K562 (cell line): ENCODE measurements around the gene TMEM88. TPM values are rescaled to one million over a fixed set of nuclear protein-coding genes. Genes with fewer than 3 reads are reported as not detected.

ENCODE experiments used
- FOXJ2 ChIP-seq: fragments of 200-800 bp; sonication (Bioruptor generic); IDR thresholded peaks from 2 replicates; pipeline ENCODE4 v1.6.1; 2016; ENCODE audit warnings: missing genetic modification characterization, missing compliant biosample characterization
- HOXB6 ChIP-seq: fragments of 250-450 bp; sonication (Bioruptor Pico); IDR thresholded peaks from 2 replicates; pipeline ENCODE4 v1.5.1; 2022; ENCODE audit warnings: mild to moderate bottlenecking, borderline replicate concordance
- NCOR1 ChIP-seq: fragments of 450-650 bp; IDR thresholded peaks from 2 replicates; pipeline ENCODE4 v1.6.1; 2016; ENCODE audit warnings: mild to moderate bottlenecking, moderate library complexity
- POLR2AphosphoS5 ChIP-seq: IDR thresholded peaks from 2 replicates; pipeline ENCODE4 v1.6.1; 2011; ENCODE audit warnings: mild to moderate bottlenecking, low read depth, low read length, moderate library complexity; ENCODE audit not compliant: control insufficient read depth, insufficient read depth
- POLR2G ChIP-seq: fragments of 200-400 bp; formaldehyde crosslinking; IDR thresholded peaks from 2 replicates; pipeline ENCODE4 v1.6.1; 2017; ENCODE audit warnings: low read depth, mild to moderate bottlenecking, antibody characterized with exemption, low read length, moderate library complexity
- TFAM ChIP-seq: fragments of 250-450 bp; sonication (Bioruptor Pico); conservative IDR thresholded peaks from 2 replicates; pipeline ENCODE4 v1.5.0; 2021; ENCODE audit warnings: mild to moderate bottlenecking, moderate library complexity
- ZMIZ1 ChIP-seq, 2 experiments: fragments of 150-350 bp in 1 of 2; IDR thresholded peaks; 2 replicates each; pipeline ENCODE4 v1.6.1; 2012 to 2016; ENCODE audit warnings: low read depth in 2 of 2, low read length in 2 of 2, mild to moderate bottlenecking in 1 of 2, moderate library complexity in 1 of 2
- ZNF407 ChIP-seq: fragments of 450-650 bp; IDR thresholded peaks from 2 replicates; pipeline ENCODE4 v1.6.1; 2016; ENCODE audit warnings: low read depth
- ZNF717 ChIP-seq: fragments of 250-450 bp; sonication (Bioruptor Pico); IDR thresholded peaks from 2 replicates; pipeline ENCODE4 v1.5.0; 2021
- polyA plus RNA-seq, 8 experiments: library from polyadenylated mRNA; depleted of rRNA in 4 of 8; stranded (reverse) in 5 of 8; unstranded in 3 of 8; fragments of >200 nt; fragmentation: Nextera tagmentation in 2 of 8; fragmentation: Illumina TruSeq in 1 of 8; extraction: Ambion mirVana in 2 of 8; extraction: Trizol in 1 of 8; gene quantifications; 2 replicates each; pipeline versions ENCODE4 v1.2.1 to v1.2.3, GENCODE V29; 2011 to 2014; ENCODE audit warnings: inconsistent platforms in 1 of 8, missing spikeins in 1 of 8
- total RNA-seq, 7 experiments: library from RNA; depleted of rRNA in 6 of 7; stranded (reverse); fragments of >200 nt in 6 of 7; fragmentation: Illumina TruSeq in 2 of 7; extraction: Trizol in 2 of 7; gene quantifications; 2 replicates each; pipeline versions ENCODE4 v1.2.1 to v1.2.3, GENCODE V29; 2011 to 2021; ENCODE audit warnings: low replicate concordance in 1 of 7

The TMEM88 gene
- total and polyA plus RNA-seq, 9 of the 15 experiments (the other 6 are each of a cell fraction or from before 2014, with no cell fraction given): 0.10 to 1.4 (median 0.36) TPM; not detected in 3

DNA sequence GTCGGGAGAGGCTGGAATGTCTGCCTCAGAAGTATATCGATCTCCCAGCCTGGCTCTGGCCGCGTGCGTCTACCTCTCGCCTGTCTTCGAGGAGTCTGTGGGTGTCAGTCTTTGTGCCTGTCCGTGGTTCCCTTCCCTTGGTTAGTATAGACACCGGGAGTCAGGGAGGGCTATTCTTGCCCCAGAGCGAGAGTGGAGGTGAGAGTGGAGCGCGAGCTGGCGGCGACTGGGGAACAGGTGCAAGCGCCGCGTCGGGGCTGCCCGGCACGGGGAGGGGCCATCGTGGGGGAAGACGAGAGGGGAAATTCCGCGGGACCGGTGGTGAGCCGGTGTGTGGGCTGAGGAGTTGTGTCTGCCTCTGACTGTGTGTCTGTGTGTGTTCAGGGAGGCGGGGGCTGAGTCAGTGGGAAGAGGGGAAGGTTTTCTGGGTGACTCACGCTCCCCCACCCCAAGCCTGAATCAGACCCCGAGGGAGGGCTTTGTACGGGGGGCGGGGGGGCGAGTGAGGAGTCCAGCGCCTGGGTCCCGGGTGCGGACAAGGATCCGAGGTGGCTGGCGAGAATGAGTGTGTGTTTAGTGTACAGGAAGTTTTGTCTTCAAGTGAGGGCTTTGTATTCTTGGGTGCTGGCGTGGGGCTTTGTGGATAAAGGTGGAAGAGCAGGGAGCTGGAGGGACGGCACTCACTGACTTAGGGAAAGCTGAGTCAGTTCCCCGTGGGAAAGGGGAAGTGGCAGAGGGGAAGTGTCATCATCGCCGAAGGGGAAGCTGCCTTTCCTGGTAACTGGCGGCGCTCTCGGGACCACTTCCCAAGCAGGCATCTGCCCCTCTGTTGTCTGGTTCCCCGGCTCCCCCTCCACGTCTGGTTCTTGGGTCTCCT, 12.2 kb upstream of the TMEM88 start (continued):
- TF ChIP-seq ZMIZ1 (IDR thresholded peaks at IDR 0.05; ENCODE audit: low read depth in 2 of 2, low read length in 2 of 2) (no peak), HOXB6 (CRISPR knock-in tag) (no peak), POLR2G (peak; percentile 69), ZNF717 (no peak), NCOR1 (0 out of 2 replicates have a peak, but pooled peaks have one; percentile 20), POLR2AphosphoS5 (peak; percentile 50; the same call in 1 of the 2 replicates), TFAM (CRISPR knock-in tag) (no peak), ZNF407 (no peak), FOXJ2 (tag) (0 out of 2 replicates have a peak, but pooled peaks have one; percentile 19)
